Esophagus squamous epithelium (tissue), 5 donors: Measurements from ENCODE around the gene ANGPT4. TPM values are rescaled to one million over a fixed set of nuclear protein-coding genes. Genes with fewer than 3 reads are reported as not detected.
A peak's percentile ranks its signal among the peaks of the same experiment; 100 is the strongest.

Experiments
- DNase-seq: peaks from one replicate; lab custom pipeline; 2025; lab: John Stamatoyannopoulos, UW
- H3K27ac ChIP-seq, 4 donors: fragments of 200-600 bp; sonication (generic); one replicate each; pipeline ENCODE4 v1.5.1; 2016 to 2019; ENCODE audit warnings: mild to moderate bottlenecking in 1 of 4
- H3K27me3 ChIP-seq, 4 donors: fragments of 200-600 bp; sonication (generic); 1 replicate in 3 of 4; 2 replicates in 1 of 4; pipeline versions ENCODE4 v1.5.1 to v1.6.0; 2017 to 2021; ENCODE audit warnings: antibody characterized with exemption in 1 of 4
- H3K36me3 ChIP-seq, 3 donors: fragments of 200-600 bp; sonication (generic); one replicate each; pipeline ENCODE4 v1.5.1; 2016 to 2019
- H3K4me1 ChIP-seq, 3 donors: fragments of 200-600 bp; sonication (generic); one replicate each; pipeline ENCODE4 v1.5.1; 2017 to 2019
- H3K4me3 ChIP-seq, 4 donors: fragments of 200-600 bp; sonication (generic); 1 replicate in 3 of 4; 2 replicates in 1 of 4; pipeline ENCODE4 v1.5.1; 2016 to 2019; ENCODE audit warnings: mild to moderate bottlenecking in 2 of 4, moderate library complexity in 1 of 4
- H3K9me3 ChIP-seq, 3 donors: fragments of 200-600 bp; sonication (generic); one replicate each; pipeline ENCODE4 v1.5.1; 2016 to 2019
- POLR2A ChIP-seq, 4 donors: fragments of 450-650 bp; IDR thresholded peaks; one replicate each; pipeline ENCODE4 v1.6.1; 2017; ENCODE audit warnings: antibody characterized with exemption in 4 of 4, mild to moderate bottlenecking in 4 of 4, moderate library complexity in 3 of 4
- WGBS, 2 donors: methylation state at CpG; one replicate each; pipeline ENCODE4 v1.1.5; 2018; 5-methylcytosine and 5-hydroxymethylcytosine counted together
- intact Hi-C: fragments of 100-400 bp; cut with DNase I; formaldehyde crosslinking; loops from one replicate; pipeline ENCODE4 v1.15.0; 2022
- total RNA-seq, 4 donors: library from RNA; depleted of rRNA; stranded (reverse); fragments of >200 nt; gene quantifications; one replicate each; pipeline ENCODE4 v1.1.0, GENCODE V29; 2016
- TF ChIP-seq, protein P1 (sequence below), 6 experiments: fragments of 450-650 bp in 4 of 6; fragments of 200-600 bp in 2 of 6; sonication (generic) in 2 of 6; IDR thresholded peaks; one replicate each; pipeline ENCODE4 v1.5.1; 2016 to 2019; ENCODE audit warnings: antibody characterized with exemption in 6 of 6, mild to moderate bottlenecking in 4 of 6, moderate library complexity in 4 of 6
- donor health status: DM: yes; HTN: yes; CAD: no.

ANGPT4 gene
- total RNA-seq, 4 donors from 2014 or later: under 0.01 to 0.38 (median 0.09) TPM; not detected in 1

DNA sequence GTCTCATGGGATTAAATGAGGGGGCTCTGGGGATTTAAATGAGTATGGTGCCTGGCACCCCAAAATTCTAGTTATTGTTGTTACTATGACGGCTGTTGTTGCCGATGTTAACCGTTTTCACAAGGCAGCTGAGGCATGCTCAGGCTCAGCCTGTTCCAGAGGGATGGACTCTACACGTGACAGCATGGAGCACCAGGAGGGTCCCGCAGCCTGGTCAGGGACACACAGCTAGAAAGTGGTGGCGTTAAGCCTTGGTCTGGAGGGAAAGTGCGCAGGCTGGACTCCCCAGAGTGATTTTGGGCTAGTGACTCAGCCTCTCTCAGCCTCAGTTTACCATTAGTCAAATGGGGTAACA lies 75.7 kb downstream of the ANGPT4 start:
- Histone ChIP-seq H3K9me3 (no peaks in the 10 kb centered on the region), H3K27ac (peak overlapping the region in 1 of 4 donors; percentile 92), H3K36me3 (no peaks in the 10 kb centered on the region), H3K4me3 (peak overlapping the region in 3 of 4 donors; percentile 63 to 78 (median 76)), H3K27me3 (peaks cover 0 to 21% (median 0%) of the 10 kb centered on the region in 4 donors), H3K4me1 (peaks cover 27 to 83% (median 53%) of the 10 kb centered on the region in 3 donors)
- 67 to 76% methylated on average over 7 of the region's 7 CpGs for WGBS, 2 donors
- no peak for DNase-seq
- intact Hi-C loops: no loop called here
- TF ChIP-seq, protein P1, sequence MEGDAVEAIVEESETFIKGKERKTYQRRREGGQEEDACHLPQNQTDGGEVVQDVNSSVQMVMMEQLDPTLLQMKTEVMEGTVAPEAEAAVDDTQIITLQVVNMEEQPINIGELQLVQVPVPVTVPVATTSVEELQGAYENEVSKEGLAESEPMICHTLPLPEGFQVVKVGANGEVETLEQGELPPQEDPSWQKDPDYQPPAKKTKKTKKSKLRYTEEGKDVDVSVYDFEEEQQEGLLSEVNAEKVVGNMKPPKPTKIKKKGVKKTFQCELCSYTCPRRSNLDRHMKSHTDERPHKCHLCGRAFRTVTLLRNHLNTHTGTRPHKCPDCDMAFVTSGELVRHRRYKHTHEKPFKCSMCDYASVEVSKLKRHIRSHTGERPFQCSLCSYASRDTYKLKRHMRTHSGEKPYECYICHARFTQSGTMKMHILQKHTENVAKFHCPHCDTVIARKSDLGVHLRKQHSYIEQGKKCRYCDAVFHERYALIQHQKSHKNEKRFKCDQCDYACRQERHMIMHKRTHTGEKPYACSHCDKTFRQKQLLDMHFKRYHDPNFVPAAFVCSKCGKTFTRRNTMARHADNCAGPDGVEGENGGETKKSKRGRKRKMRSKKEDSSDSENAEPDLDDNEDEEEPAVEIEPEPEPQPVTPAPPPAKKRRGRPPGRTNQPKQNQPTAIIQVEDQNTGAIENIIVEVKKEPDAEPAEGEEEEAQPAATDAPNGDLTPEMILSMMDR (IDR thresholded peaks at IDR 0.05): no peak
- no peak for TF ChIP-seq POLR2A (IDR thresholded peaks at IDR 0.05)

DNA sequence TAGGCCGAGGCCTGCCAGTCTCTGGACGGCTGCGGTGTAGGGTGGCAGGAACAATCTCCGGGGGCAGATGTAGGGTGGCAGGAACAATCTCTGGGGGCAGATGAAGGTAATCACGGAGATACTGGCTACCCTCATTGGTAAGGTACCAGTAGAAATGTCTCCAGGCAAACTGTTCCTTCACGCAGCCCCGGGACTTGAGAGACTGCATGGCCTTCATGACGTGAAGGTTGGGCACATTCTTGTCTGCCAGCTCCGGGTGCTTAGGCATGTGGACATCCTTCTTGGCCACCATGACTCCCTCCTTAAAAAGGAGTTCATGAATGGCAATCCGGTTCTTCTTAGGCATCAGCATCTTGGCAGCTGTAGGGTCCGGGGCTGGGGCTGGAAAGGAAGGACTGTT lies 76.5 kb downstream of the ANGPT4 start:
- no peaks in the 10 kb centered on the region for H3K36me3 ChIP-seq
- peaks cover 0 to 21% (median 0%) of the 10 kb centered on the region in 4 donors for H3K27me3 ChIP-seq
- intact Hi-C loops: no loop called here
- no peak for DNase-seq
- no peaks in the 10 kb centered on the region for H3K9me3 ChIP-seq
- H3K4me1 ChIP-seq: peaks cover 28 to 83% (median 51%) of the 10 kb centered on the region in 3 donors
- no peak overlapping the region for H3K27ac ChIP-seq
- no peak for TF ChIP-seq POLR2A (IDR thresholded peaks at IDR 0.05)
- 82 to 86% methylated on average over 5 to 7 of the region's 11 CpGs for WGBS, 2 donors
- H3K4me3 ChIP-seq: no peak overlapping the region

DNA sequence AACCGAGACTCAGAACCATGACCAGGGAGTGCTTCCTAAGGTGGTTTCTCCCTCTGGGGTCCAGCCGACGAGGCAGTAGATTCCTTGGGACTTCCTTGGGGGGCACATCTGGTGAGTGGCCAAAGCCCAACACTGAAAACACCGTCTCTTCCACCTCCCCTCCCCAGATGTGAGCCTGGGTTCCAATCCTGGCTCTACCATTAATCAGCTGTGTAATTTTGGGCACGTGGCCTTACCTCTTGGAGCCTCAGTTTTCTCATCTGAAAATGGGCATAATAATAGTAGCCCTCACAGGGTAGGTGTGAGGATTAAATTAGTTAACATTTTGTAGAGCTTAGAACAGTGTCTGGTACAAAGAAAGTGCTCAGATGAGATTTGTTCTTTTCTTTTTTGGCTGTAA lies 77.1 kb downstream of the ANGPT4 start:
- 90 to 93% methylated on average over 4 to 5 of the region's 5 CpGs for WGBS, 2 donors
- Histone ChIP-seq H3K36me3 (no peaks in the 10 kb centered on the region), H3K4me3 (no peak overlapping the region), H3K4me1 (peaks cover 29 to 83% (median 55%) of the 10 kb centered on the region in 3 donors), H3K27ac (no peak overlapping the region), H3K9me3 (no peaks in the 10 kb centered on the region), H3K27me3 (peaks cover 0 to 21% (median 0%) of the 10 kb centered on the region in 4 donors)
- intact Hi-C loops: no loop called here
- no peak for DNase-seq
- no peak for TF ChIP-seq POLR2A (IDR thresholded peaks at IDR 0.05)

DNA sequence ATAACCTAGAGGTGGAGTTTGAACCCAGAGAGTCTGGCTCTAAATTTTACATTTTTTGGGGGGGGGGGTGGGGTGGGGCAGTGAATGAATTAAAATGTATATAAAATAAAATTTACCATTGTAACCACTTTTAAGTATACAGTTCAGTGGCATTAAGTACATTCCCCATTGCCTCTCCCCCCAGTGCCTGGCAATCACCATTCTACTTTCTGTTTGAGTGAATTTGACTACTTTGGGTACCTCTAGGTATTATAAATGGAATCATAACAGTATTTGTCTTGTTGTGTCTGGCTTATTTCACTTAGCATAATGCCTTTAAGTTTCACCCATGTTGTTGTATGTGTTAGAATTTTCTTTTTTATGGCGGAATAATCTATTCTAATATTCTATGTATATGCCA lies 79.9 kb downstream of the ANGPT4 start:
- no peak for TF ChIP-seq POLR2A (IDR thresholded peaks at IDR 0.05)
- TF ChIP-seq, protein P1 (IDR thresholded peaks at IDR 0.05): no peak
- DNase-seq: no peak
- intact Hi-C loops: no loop called here

DNA sequence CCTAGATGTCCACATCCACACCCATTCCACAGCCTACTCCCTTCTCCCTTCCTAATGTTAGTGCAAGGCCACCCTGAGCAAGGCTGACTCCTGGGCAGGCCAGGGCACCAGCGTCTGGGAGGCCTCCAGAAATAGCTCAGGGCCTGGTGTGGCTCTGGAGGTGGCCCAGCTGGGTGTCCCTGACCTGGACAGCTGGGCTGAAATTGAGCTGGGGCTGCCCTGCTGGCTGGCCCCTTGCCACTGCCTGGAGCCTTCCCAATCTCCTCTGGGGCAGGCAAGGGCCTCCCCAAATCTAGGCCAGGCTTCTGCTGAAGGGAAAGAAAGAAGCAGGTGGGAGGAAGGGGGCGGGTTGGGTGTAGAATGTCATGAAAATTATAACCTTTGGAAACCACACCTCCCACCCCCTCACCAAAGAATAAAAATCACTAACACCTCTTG lies 80.5 kb downstream of the ANGPT4 start:
- DNase-seq: no peak
- intact Hi-C loops: no loop called here
- no peak overlapping the region for H3K4me3 ChIP-seq
- H3K27me3 ChIP-seq: peaks cover 0 to 3% (median 0%) of the 10 kb centered on the region in 4 donors
- H3K36me3 ChIP-seq: no peaks in the 10 kb centered on the region
- peak overlapping the region in 3 of 4 donors; percentile 6 to 31 (median 17) for H3K27ac ChIP-seq
- TF ChIP-seq, protein P1 (IDR thresholded peaks at IDR 0.05): no peak
- no peak for TF ChIP-seq POLR2A (IDR thresholded peaks at IDR 0.05)
- no peaks in the 10 kb centered on the region for H3K9me3 ChIP-seq
- peaks cover 16 to 63% (median 22%) of the 10 kb centered on the region in 3 donors for H3K4me1 ChIP-seq
- 27% methylated on average over 1 of the region's 2 CpGs; no CpG with 5 or more reads in 1 of the 2 donors for WGBS, 2 donors

More for the DNA sequence above, 79.9 kb downstream of the ANGPT4 start:
- no peak overlapping the region for H3K4me3 ChIP-seq
- H3K4me1 ChIP-seq: peaks cover 16 to 68% (median 28%) of the 10 kb centered on the region in 3 donors
- no peak overlapping the region for H3K27ac ChIP-seq
- no peaks in the 10 kb centered on the region for H3K9me3 ChIP-seq
- H3K36me3 ChIP-seq: no peaks in the 10 kb centered on the region
- 88 to 90% methylated on average over 1 of the region's 1 CpG for WGBS, 2 donors
- peaks cover 0 to 8% (median 0%) of the 10 kb centered on the region in 4 donors for H3K27me3 ChIP-seq

DNA sequence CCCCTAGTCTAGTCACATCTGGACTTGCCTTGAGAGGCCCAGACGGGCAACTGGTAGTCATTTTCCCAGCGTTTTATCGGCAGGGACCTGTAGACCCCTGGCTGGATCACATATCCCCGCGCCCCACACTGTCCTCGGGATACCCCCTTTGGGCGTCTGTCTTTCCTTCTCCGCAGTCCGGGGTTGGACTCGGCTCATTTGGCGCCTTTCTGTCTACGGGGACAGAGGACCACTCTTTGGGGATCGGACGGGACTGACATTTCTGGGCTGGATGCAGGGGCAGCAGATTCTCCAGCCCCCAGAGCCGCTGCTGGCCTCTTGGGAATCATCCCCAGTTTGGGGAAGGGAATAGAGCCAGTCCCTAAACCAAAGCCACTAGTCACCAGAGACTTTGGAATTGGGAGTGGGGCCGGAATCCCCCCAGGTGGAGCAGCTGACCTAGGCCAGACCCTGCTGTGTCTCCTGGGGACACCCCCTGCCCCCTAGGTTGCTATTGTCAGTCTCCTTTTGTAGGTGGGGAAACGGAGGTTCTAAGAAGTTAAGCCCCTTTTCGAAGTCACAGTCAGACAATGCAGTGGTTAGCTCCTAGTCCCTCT lies 81.9 kb downstream of the ANGPT4 start:
- no peaks in the 10 kb centered on the region for H3K27me3 ChIP-seq
- peak overlapping the region; percentile 88 to 91 (median 88) for H3K27ac ChIP-seq
- no peaks in the 10 kb centered on the region for H3K36me3 ChIP-seq
- H3K4me3 ChIP-seq: peak overlapping the region; percentile 71 to 93 (median 80)
- TF ChIP-seq, protein P1 (IDR thresholded peaks at IDR 0.05): no peak
- no peak for TF ChIP-seq POLR2A (IDR thresholded peaks at IDR 0.05)
- peaks cover 16 to 58% (median 21%) of the 10 kb centered on the region in 3 donors for H3K4me1 ChIP-seq
- WGBS, 2 donors: 5 to 9% methylated on average over 2 to 5 of the region's 18 CpGs
- H3K9me3 ChIP-seq: no peaks in the 10 kb centered on the region
- no peak for DNase-seq
- intact Hi-C loops: no loop called here
